ENCODE results near the gene CAVIN4.

- TF ChIP-seq, protein P1, sequence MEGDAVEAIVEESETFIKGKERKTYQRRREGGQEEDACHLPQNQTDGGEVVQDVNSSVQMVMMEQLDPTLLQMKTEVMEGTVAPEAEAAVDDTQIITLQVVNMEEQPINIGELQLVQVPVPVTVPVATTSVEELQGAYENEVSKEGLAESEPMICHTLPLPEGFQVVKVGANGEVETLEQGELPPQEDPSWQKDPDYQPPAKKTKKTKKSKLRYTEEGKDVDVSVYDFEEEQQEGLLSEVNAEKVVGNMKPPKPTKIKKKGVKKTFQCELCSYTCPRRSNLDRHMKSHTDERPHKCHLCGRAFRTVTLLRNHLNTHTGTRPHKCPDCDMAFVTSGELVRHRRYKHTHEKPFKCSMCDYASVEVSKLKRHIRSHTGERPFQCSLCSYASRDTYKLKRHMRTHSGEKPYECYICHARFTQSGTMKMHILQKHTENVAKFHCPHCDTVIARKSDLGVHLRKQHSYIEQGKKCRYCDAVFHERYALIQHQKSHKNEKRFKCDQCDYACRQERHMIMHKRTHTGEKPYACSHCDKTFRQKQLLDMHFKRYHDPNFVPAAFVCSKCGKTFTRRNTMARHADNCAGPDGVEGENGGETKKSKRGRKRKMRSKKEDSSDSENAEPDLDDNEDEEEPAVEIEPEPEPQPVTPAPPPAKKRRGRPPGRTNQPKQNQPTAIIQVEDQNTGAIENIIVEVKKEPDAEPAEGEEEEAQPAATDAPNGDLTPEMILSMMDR (IDR thresholded peaks at IDR 0.05; ENCODE audit: low read depth, low read length), result no peak
- no peak for TF ChIP-seq EZH2phosphoT487 (IDR thresholded peaks at IDR 0.05; ENCODE audit: low read depth)
Observed at GRCh38 chr9:100561256-100561655, 16.6 kb upstream of the CAVIN4 start.
